DMS153 (cell line): ENCODE results near the gene TAS2R3.
A peak's percentile ranks its signal among the peaks of the same experiment; 100 is the strongest.

Experiments used
- DNase-seq: peaks from one replicate; lab custom pipeline; 2025; lab: John Stamatoyannopoulos, UW

The TAS2R3 gene

GRCh38 chr7:141785706-141786552 is 22.0 kb downstream of the TAS2R3 start:
- peak; percentile 18 for DNase-seq

- no peak for DNase-seq
Observed at GRCh38 chr7:141788296-141788695, 24.4 kb downstream of the TAS2R3 start.

GRCh38 chr7:141789917-141790316 is 26.0 kb downstream of the TAS2R3 start, which contains the start of gene TAS2R5:
Gene TAS2R5 (plus strand): TSS chr7:141790217. CDS start chr7:141790362, 145 bp downstream.
- no peak for DNase-seq

GRCh38 chr7:141792526-141792925 is 28.6 kb downstream of the TAS2R3 start:
- DNase-seq, result no peak
